ENCODE data around the gene KIAA1958.

The KIAA1958 gene

DNA sequence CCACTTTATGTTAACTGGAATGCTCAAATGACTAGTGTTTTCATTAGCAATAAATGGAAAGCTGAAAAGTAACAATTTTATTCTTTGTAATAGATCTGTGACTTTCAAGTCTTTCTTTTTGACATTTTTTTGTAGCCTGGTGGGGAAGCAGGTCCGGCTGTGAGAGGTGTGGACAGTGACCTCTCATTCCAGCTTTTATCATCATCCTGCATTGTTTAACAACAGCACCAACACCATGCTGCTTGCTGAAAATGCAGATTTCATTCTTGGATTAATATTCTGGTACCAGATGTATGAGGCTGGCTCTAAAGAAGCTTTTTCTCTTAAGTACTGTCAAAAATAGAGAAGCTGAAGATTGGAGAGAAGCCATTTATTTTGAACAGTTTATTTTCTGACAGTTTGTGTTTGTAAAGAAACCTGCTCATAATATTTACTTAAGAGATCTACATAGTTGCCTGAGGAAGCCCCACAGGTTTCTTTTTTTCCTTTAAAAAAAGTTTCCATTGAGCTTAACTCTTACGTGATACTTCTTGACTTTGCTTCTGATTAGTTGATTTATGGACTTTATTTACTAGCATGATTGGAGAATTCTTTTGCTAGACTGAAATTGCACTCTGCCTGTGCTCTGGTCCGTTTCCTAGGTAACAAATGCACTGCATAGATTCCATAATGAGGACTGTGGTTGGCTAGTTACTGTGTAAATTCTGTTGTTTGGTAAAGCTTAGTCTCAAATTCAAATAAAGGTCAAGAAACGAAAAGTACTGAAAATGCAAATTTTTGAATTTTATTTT lies 3.4 kb downstream of the KIAA1958 start:
- no peak for DNase-seq (ENCODE audit: low spot score)

GRCh38 chr9:112493393-112494137 lies 6.9 kb downstream of the KIAA1958 start:
- TF ChIP-seq CTCF (conservative IDR thresholded peaks at IDR 0.05; ENCODE audit: low read depth) = no peak
- CTCF ChIA-PET = no interaction called here
- POLR2A ChIA-PET (ENCODE audit: low non-redundant PET) = no interaction called here
- DNase-seq (ENCODE audit: low spot score) = no peak
- H3K27ac ChIP-seq = no peak overlapping the region

More for the DNA sequence above, 3.4 kb downstream of the KIAA1958 start:
- no peak for TF ChIP-seq CTCF (conservative IDR thresholded peaks at IDR 0.05; ENCODE audit: low read depth)
- POLR2A ChIA-PET (ENCODE audit: low non-redundant PET) = no interaction called here
- CTCF ChIA-PET = interaction anchor here (0.5 to 0.7 kb wide), 3 partner anchors 51 to 206 kb away, joined by 3 to 7 read pairs (median 3); no protein-coding TSS in a partner anchor
- H3K27ac ChIP-seq = no peak overlapping the region

DNA sequence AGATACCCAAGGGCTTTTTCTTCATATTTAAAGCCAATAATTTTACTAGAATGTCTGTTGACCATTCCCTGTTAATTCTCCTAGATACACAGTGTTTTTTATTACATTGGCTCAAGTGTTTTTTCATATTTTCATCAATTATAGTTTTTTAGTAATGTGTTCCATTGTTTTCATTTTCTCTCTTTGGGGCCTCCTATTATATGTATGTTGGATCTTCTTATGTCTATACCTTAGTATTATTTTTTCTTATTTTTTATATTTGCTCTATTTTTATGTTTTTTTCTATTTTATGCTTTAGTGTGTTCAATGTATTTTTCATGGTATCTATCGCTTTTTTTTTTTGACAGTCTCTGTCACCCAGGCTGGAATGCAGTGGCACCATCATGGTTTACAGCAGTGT lies 7.5 kb downstream of the KIAA1958 start:
- no peak for TF ChIP-seq CTCF (conservative IDR thresholded peaks at IDR 0.05; ENCODE audit: low read depth)
- ChIA-PET CTCF (interaction anchor here (0.6 kb wide), 1 partner anchor 225 kb away, joined by 3 read pairs; no protein-coding TSS in a partner anchor), POLR2A (ENCODE audit: low non-redundant PET) (no interaction called here)
- no peak for DNase-seq (ENCODE audit: low spot score)
- H3K27ac ChIP-seq = no peak overlapping the region

GRCh38 chr9:112495614-112496013 lies 9.0 kb downstream of the KIAA1958 start:
- no peak overlapping the region for H3K27ac ChIP-seq
- no peak for TF ChIP-seq CTCF (conservative IDR thresholded peaks at IDR 0.05; ENCODE audit: low read depth)
- POLR2A ChIA-PET (ENCODE audit: low non-redundant PET) = no interaction called here
- CTCF ChIA-PET = no interaction called here
- no peak for DNase-seq (ENCODE audit: low spot score)

GRCh38 chr9:112496074-112496722 lies 9.6 kb downstream of the KIAA1958 start:
- ChIA-PET CTCF (no interaction called here), POLR2A (ENCODE audit: low non-redundant PET) (interaction anchor here (0.8 kb wide), 1 partner anchor 8 kb away, joined by 4 read pairs; no protein-coding TSS in a partner anchor)
- DNase-seq (ENCODE audit: low spot score) = no peak
- no peak for TF ChIP-seq CTCF (conservative IDR thresholded peaks at IDR 0.05; ENCODE audit: low read depth)
- no peak overlapping the region for H3K27ac ChIP-seq

DNA sequence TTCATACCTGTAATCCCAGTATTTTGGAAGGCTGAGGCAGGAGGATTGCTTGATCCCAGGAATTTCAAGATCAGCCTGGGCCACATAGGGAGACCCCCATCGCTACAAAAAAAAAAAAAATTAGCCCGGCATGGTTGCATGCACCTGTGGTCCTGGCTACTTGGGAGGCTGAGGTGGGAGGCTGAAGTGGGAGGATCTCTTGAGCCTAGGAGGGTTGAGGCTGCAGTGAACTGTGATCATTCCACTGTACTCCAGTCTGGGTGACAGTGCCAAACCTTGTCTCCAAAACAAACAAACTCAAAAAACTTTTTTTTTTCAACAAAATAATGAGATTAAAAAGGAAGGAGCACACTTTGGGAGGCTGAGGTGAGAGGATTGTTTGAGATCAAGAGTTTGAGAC lies 14.2 kb downstream of the KIAA1958 start:
- ChIA-PET POLR2A (ENCODE audit: low non-redundant PET) (no interaction called here), CTCF (no interaction called here)
- TF ChIP-seq CTCF (conservative IDR thresholded peaks at IDR 0.05; ENCODE audit: low read depth) = no peak
- no peak overlapping the region for H3K27ac ChIP-seq
- no peak for DNase-seq (ENCODE audit: low spot score)
